B cell (primary cell): ENCODE data around the gene RPAP2. TPM values are rescaled to one million over a fixed set of nuclear protein-coding genes. Genes with fewer than 3 reads are reported as not detected.

ENCODE experiments used
- ATAC-seq: fragments of 200-7000 bp; cut with Tn5 transposase; one replicate; pipeline ENCODE4 v1.10.0; 2021; ENCODE audit warnings: low read depth, mild to moderate bottlenecking, moderate number of reproducible peaks, moderate library complexity
- CTCF ChIA-PET: fragments of 350-600 bp; sonication (Branson Sonifier 250); formaldehyde crosslinking; loops from one replicate; lab custom pipeline; 2021; ENCODE audit warnings: antibody characterized with exemption, inconsistent platforms; lab: Charles Lee
- POLR2A ChIA-PET: fragments of 350-600 bp; sonication (Branson Sonifier 250); formaldehyde crosslinking; loops from one replicate; lab custom pipeline; 2021; ENCODE audit warnings: antibody characterized with exemption; lab: Charles Lee
- DNase-seq: peaks from one replicate; pipeline ENCODE4 v3.0.0; 2013
- H2AFZ ChIP-seq: 2 replicates; pipeline ENCODE4 v1.6.1; 2012; ENCODE audit warnings: mild to moderate bottlenecking, low read depth, low read length; ENCODE audit not compliant: insufficient read depth, poor library complexity, severe bottlenecking
- H3K27ac ChIP-seq, 2 donors: 1 replicate in 1 of 2; 2 replicates in 1 of 2; pipeline ENCODE4 v1.5.1; 2012 to 2013; ENCODE audit warnings: low read length in 2 of 2, mild to moderate bottlenecking in 2 of 2, moderate library complexity in 1 of 2
- H3K27me3 ChIP-seq, 4 experiments: fragments of 200-600 bp in 1 of 4; sonication (generic) in 1 of 4; replicated peaks in 1 of 4; 1 replicate in 2 of 4; 2 replicates in 2 of 4; pipeline versions ENCODE4 v1.6.1 to v1.7.0; 2013 to 2016; ENCODE audit warnings: low read length in 3 of 4, mild to moderate bottlenecking in 2 of 4, mixed read lengths in 1 of 4, moderate library complexity in 1 of 4; ENCODE audit not compliant: insufficient read depth in 4 of 4, control insufficient read depth in 3 of 4; ENCODE audit errors: control extremely low read depth in 1 of 4
- H3K36me3 ChIP-seq, 2 experiments: replicated peaks in 1 of 2; 1 replicate in 1 of 2; 2 replicates in 1 of 2; pipeline versions ENCODE4 v1.6.1 to v1.7.1; 2013; ENCODE audit warnings: low read length in 1 of 2; ENCODE audit not compliant: insufficient read depth in 2 of 2, control insufficient read depth in 1 of 2; ENCODE audit errors: control extremely low read depth in 1 of 2, extremely low read depth in 1 of 2
- H3K4me1 ChIP-seq, 2 donors: fragments of 200-600 bp in 1 of 2; sonication (generic) in 1 of 2; 1 replicate in 1 of 2; 2 replicates in 1 of 2; pipeline versions ENCODE4 v1.5.1 to v1.6.1; 2013 to 2017; ENCODE audit warnings: low read length in 2 of 2; ENCODE audit not compliant: control insufficient read depth in 2 of 2, insufficient read depth in 2 of 2
- H3K4me2 ChIP-seq: replicated peaks from 2 replicates; pipeline ENCODE3; 2012; ENCODE audit warnings: mild to moderate bottlenecking, low read depth, low read length; ENCODE audit not compliant: poor library complexity, severe bottlenecking
- H3K4me3 ChIP-seq, 5 experiments: fragments of 200-600 bp in 1 of 5; sonication (generic) in 1 of 5; 1 replicate in 3 of 5; 2 replicates in 2 of 5; pipeline versions ENCODE4 v1.5.1 to v1.7.0; 2011 to 2016; ENCODE audit warnings: low read length in 4 of 5, mild to moderate bottlenecking in 4 of 5, low read depth in 2 of 5, control low read depth in 1 of 5, moderate library complexity in 1 of 5; ENCODE audit not compliant: insufficient read depth in 1 of 5; ENCODE audit errors: control extremely low read depth in 1 of 5, extremely low read depth in 1 of 5
- H3K79me2 ChIP-seq: fragments of 200-600 bp; sonication (generic); one replicate; pipeline ENCODE4 v1.6.0; 2016; ENCODE audit warnings: low read length; ENCODE audit not compliant: control insufficient read depth, insufficient read depth
- H3K9ac ChIP-seq: fragments of 200-600 bp; sonication (generic); 2 replicates; pipeline ENCODE4 v1.6.1; 2017; ENCODE audit warnings: mild to moderate bottlenecking, low read length, moderate library complexity
- H3K9me3 ChIP-seq, 3 donors: one replicate each; pipeline versions ENCODE4 v1.6.1 to v1.7.1; 2013; ENCODE audit warnings: low read length in 2 of 3; ENCODE audit not compliant: control insufficient read depth in 2 of 3, insufficient read depth in 1 of 3; ENCODE audit errors: control extremely low read depth in 1 of 3
- H4K20me1 ChIP-seq: 2 replicates; pipeline ENCODE4 v1.6.0; 2012; ENCODE audit warnings: mild to moderate bottlenecking, low read length; ENCODE audit not compliant: insufficient read depth, control insufficient read depth, poor library complexity, severe bottlenecking
- H3K27ac Mint-ChIP-seq: one replicate; pipeline ENCODE4 v1.8.0; 2021; ENCODE audit warnings: mixed read lengths
- H3K27me3 Mint-ChIP-seq: one replicate; pipeline ENCODE4 v1.8.0; 2021; ENCODE audit warnings: mixed read lengths
- H3K4me1 Mint-ChIP-seq: one replicate; pipeline ENCODE4 v1.8.0; 2021; ENCODE audit warnings: mixed read lengths
- H3K4me3 Mint-ChIP-seq: one replicate; pipeline ENCODE4 v1.8.0; 2021; ENCODE audit warnings: mixed read lengths
- H3K9me3 Mint-ChIP-seq: one replicate; pipeline ENCODE4 v1.8.0; 2022; ENCODE audit warnings: mixed read lengths; ENCODE audit not compliant: insufficient read depth
- EZH2 ChIP-seq: IDR thresholded peaks from 2 replicates; pipeline ENCODE4 v1.6.1; 2012; ENCODE audit warnings: borderline replicate concordance, low read depth, mild to moderate bottlenecking, moderate library complexity, low read length; ENCODE audit not compliant: insufficient read depth, poor library complexity, severe bottlenecking
- WGBS: methylation state at CpG from one replicate; pipeline ENCODE4 v1.1.5; 2013; ENCODE audit warnings: missing lambda C conversion rate; ENCODE audit not compliant: insufficient coverage; 5-methylcytosine and 5-hydroxymethylcytosine counted together
- intact Hi-C: fragments of 100-400 bp; cut with micrococcal nuclease; formaldehyde crosslinking; loops from one replicate; pipeline ENCODE4 v1.10.0; 2022
- polyA plus RNA-seq: library from polyadenylated mRNA; depleted of rRNA; stranded (reverse); fragments of >200 nt; gene quantifications from 2 replicates; pipeline ENCODE4 v1.2.3, GENCODE V29; 2012
- total RNA-seq, 2 donors: library from RNA; stranded (reverse); fragments of 120-200 nt in 1 of 2; gene quantifications; 1 replicate in 1 of 2; 2 replicates in 1 of 2; pipeline versions ENCODE4 v1.2.3 to v1.2.4, GENCODE V29; 2013 to 2022
- TF ChIP-seq, protein P1 (sequence below): fragments of 200-600 bp; IDR thresholded peaks from one replicate; pipeline ENCODE4 v1.8.0; 2022; ENCODE audit warnings: antibody characterized with exemption, mild to moderate bottlenecking

Gene RPAP2
- total and polyA plus RNA-seq, 2 donors (not counting 1 experiment from before 2014, with no cell fraction given): 6.3 to 31.6 TPM

DNA sequence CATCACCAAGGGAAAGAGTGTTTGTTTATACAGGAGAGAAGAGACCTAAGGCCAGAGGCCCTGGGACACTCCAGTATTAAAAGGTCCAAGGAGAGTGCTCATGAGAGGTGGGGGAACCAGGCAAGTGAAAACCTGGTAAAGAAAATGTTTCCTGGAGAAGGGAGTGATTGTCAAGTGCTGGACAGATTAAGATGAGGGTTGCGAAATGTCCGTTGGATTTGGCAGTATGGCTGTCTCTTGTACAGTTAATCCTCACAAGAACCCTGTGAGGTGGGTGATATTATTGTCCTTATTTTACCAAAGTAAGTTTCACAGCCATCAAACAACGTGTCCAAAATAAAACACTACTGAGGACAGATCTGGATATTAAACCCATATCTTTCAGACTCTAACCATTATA is 44.2 kb downstream of the RPAP2 start:
- Mint-ChIP-seq H3K27me3 (no peaks in the 10 kb centered on the region), H3K9me3 (no peaks in the 10 kb centered on the region), H3K4me3 (no peak overlapping the region), H3K4me1 (no peaks in the 10 kb centered on the region), H3K27ac (no peak overlapping the region)
- H4K20me1 ChIP-seq: no peaks in the 10 kb centered on the region
- TF ChIP-seq, protein P1, sequence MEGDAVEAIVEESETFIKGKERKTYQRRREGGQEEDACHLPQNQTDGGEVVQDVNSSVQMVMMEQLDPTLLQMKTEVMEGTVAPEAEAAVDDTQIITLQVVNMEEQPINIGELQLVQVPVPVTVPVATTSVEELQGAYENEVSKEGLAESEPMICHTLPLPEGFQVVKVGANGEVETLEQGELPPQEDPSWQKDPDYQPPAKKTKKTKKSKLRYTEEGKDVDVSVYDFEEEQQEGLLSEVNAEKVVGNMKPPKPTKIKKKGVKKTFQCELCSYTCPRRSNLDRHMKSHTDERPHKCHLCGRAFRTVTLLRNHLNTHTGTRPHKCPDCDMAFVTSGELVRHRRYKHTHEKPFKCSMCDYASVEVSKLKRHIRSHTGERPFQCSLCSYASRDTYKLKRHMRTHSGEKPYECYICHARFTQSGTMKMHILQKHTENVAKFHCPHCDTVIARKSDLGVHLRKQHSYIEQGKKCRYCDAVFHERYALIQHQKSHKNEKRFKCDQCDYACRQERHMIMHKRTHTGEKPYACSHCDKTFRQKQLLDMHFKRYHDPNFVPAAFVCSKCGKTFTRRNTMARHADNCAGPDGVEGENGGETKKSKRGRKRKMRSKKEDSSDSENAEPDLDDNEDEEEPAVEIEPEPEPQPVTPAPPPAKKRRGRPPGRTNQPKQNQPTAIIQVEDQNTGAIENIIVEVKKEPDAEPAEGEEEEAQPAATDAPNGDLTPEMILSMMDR: no peak
- TF ChIP-seq EZH2: no peak
- no peak overlapping the region for H3K4me3 ChIP-seq
- intact Hi-C loops: no loop called here
- H2AFZ ChIP-seq: no peak overlapping the region
- POLR2A ChIA-PET: no interaction called here
- no peak overlapping the region for H3K9ac ChIP-seq
- no peaks in the 10 kb centered on the region for H3K27me3 ChIP-seq
- DNase-seq (no peak), ATAC-seq (no peak)
- no peaks in the 10 kb centered on the region for H3K4me1 ChIP-seq
- H3K36me3 ChIP-seq: peaks cover 2 to 13% of the 10 kb centered on the region in 2 experiments
- no peaks in the 10 kb centered on the region for H3K79me2 ChIP-seq
- no peaks in the 10 kb centered on the region for H3K9me3 ChIP-seq
- no peak overlapping the region for H3K27ac ChIP-seq
- H3K4me2 ChIP-seq: no peak overlapping the region
- CTCF ChIA-PET: no interaction called here
- no CpG with 5 or more reads among the region's 3 CpGs for WGBS

DNA sequence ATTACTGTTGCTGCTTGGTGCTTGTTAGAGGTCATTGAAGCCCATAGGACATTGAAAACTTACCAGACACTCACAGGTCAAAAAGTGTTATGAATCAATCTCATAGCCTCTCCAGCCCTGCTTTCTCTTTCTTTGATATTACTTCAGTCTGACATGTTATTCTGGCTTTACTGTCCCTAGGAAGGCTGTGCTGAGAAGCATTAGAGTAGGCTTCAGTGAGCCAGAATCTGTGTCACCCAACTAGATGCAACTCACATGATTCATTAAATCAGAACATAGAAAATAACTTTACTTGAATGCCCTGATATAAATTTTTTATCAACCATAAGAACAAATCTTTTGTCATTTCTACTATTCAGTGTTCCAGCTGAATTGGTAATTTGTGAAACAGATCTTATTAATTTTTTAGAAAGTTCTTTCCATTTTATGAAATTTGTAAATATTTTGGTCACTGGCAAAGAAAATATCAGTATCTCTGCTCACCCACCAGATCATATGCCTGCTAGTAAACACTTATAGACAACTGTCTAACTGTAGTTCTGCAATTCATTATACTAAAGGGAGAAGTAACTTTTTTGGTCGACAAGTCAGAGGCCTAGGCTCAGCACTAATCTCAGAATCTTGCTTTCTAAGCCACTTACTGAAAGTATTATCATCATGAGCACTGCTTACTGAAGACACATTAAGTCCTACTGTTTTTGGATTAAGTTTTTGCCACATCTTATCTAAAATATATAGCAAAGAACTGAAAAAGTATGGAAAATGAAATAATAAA is 48.2 kb downstream of the RPAP2 start:
- Histone ChIP-seq H3K4me3 (no peak overlapping the region), H4K20me1 (no peaks in the 10 kb centered on the region), H2AFZ (no peak overlapping the region), H3K4me1 (no peaks in the 10 kb centered on the region), H3K9me3 (no peaks in the 10 kb centered on the region), H3K9ac (no peak overlapping the region), H3K27me3 (no peaks in the 10 kb centered on the region), H3K36me3 (peaks cover 2 to 25% of the 10 kb centered on the region in 2 experiments), H3K27ac (no peak overlapping the region), H3K79me2 (no peaks in the 10 kb centered on the region), H3K4me2 (no peak overlapping the region)
- ATAC-seq (no peak), DNase-seq (no peak)
- intact Hi-C loops: no loop called here
- no CpG with 5 or more reads among the region's 1 CpG for whole genome bisulfite sequencing
- Mint-ChIP-seq H3K4me1 (no peaks in the 10 kb centered on the region), H3K4me3 (no peak overlapping the region), H3K9me3 (no peaks in the 10 kb centered on the region), H3K27me3 (no peaks in the 10 kb centered on the region), H3K27ac (no peak overlapping the region)
- POLR2A ChIA-PET: no interaction called here
- no peak for TF ChIP-seq EZH2
- TF ChIP-seq, protein P1: no peak
- CTCF ChIA-PET: no interaction called here
